GM21447 (cell line): ENCODE measurements around the gene TMEM45A.
"Not testable (repeated sequence)": the region's sequence is repeated elsewhere in the genome, so short reads cannot be mapped to it uniquely, and the experiment has no call there.

ENCODE experiments used
- ATAC-seq: cut with Tn5 transposase; IDR thresholded peaks from one replicate; pipeline ENCODE4 v1.9.1; 2021; ENCODE audit not compliant: unreplicated experiment

Gene TMEM45A

GRCh38 chr3:100482176-100482575 lies 10.2 kb upstream of the TMEM45A start:
- no peak for ATAC-seq

- no peak for ATAC-seq
Measured at GRCh38 chr3:100483529-100483928, 8.9 kb upstream of the TMEM45A start.

- no peak for ATAC-seq
Measured at GRCh38 chr3:100486808-100487207, 5.6 kb upstream of the TMEM45A start.

GRCh38 chr3:100489118-100489517 lies 3.3 kb upstream of the TMEM45A start:
- no peak for ATAC-seq

- ATAC-seq = peak; percentile 50
Measured at GRCh38 chr3:100496711-100497261, 4.4 kb downstream of the TMEM45A start.

GRCh38 chr3:100499651-100500050 lies 7.2 kb downstream of the TMEM45A start:
- no peak for ATAC-seq

GRCh38 chr3:100500320-100500880 lies 8.0 kb downstream of the TMEM45A start:
- ATAC-seq = no peak

- ATAC-seq = no peak
Measured at GRCh38 chr3:100503448-100503847, 11.0 kb downstream of the TMEM45A start.

GRCh38 chr3:100506355-100506754 lies 13.9 kb downstream of the TMEM45A start:
- no peak for ATAC-seq

- not testable (repeated sequence) for ATAC-seq
Measured at GRCh38 chr3:100509818-100510217, 17.4 kb downstream of the TMEM45A start.

- ATAC-seq = no peak
Measured at GRCh38 chr3:100516232-100516631, 23.8 kb downstream of the TMEM45A start.

GRCh38 chr3:100516838-100517237 lies 24.4 kb downstream of the TMEM45A start:
- no peak for ATAC-seq

- ATAC-seq = no peak
Measured at GRCh38 chr3:100517276-100517675, 24.9 kb downstream of the TMEM45A start.

- ATAC-seq = no peak
Measured at GRCh38 chr3:100518244-100518643, 25.8 kb downstream of the TMEM45A start.

- no peak for ATAC-seq
Measured at GRCh38 chr3:100518983-100519382, 26.6 kb downstream of the TMEM45A start.

- no peak for ATAC-seq
Measured at GRCh38 chr3:100521439-100521845, 29.0 kb downstream of the TMEM45A start.

GRCh38 chr3:100522125-100522524 lies 29.7 kb downstream of the TMEM45A start:
- no peak for ATAC-seq

GRCh38 chr3:100523050-100523760 lies 30.8 kb downstream of the TMEM45A start:
- ATAC-seq = no peak

- no peak for ATAC-seq
Measured at GRCh38 chr3:100525753-100526612, 33.6 kb downstream of the TMEM45A start.

- no peak for ATAC-seq
Measured at GRCh38 chr3:100526613-100527346, 34.4 kb downstream of the TMEM45A start.

GRCh38 chr3:100527347-100527735 lies 34.9 kb downstream of the TMEM45A start:
- no peak for ATAC-seq
